DMS114 treated with DMSO at 0.1 percent for 48 hours (cell line): ENCODE results near the gene RAB10.
A peak's percentile ranks its signal among the peaks of the same experiment; 100 is the strongest.
"Not testable (repeated sequence)": the region's sequence is repeated elsewhere in the genome, so short reads cannot be mapped to it uniquely, and the experiment has no call there.

ENCODE experiments used
- DNase-seq: peaks from one replicate; lab custom pipeline; 2025; ENCODE audit not compliant: unreplicated experiment; lab: John Stamatoyannopoulos, UW

RAB10 gene

DNA sequence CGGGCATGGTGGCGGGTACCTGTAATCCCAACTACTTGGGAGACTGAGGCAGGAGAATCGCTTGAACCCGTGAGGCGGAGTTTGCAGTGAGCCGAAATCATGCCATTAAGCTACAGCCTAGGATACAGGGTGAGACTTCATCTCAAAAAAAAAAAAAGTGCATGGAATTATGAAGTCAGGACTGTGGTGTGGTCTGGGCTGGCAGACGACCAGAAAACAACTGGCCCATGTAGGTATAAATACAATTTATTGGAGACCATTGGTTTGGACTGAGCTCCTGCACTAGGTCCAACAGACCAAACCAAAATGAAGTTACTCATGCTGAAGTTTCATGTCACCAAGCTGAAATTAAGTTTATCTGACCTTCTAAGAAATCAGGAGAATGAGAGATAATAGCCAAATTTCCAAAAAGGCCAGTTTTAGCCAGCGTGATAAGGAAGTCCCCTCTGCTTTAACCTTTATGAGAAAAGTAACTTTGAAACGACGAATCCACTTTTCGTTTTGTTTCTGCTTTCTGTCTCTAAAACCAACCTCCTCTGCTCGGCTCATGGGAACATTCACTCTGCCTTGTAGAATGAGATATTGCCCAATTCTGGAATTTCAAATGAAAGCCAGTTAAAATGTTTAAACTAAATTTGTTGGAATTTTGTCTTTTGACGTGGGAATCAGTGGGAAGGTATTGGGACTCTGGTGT lies 17.7 kb upstream of the RAB10 start:
- DNase-seq, result no peak

GRCh38 chr2:26016706-26017045 lies 17.2 kb upstream of the RAB10 start:
- DNase-seq, result not testable (repeated sequence)

- DNase-seq, result no peak
Observed at GRCh38 chr2:26017464-26018183, 16.3 kb upstream of the RAB10 start.

DNA sequence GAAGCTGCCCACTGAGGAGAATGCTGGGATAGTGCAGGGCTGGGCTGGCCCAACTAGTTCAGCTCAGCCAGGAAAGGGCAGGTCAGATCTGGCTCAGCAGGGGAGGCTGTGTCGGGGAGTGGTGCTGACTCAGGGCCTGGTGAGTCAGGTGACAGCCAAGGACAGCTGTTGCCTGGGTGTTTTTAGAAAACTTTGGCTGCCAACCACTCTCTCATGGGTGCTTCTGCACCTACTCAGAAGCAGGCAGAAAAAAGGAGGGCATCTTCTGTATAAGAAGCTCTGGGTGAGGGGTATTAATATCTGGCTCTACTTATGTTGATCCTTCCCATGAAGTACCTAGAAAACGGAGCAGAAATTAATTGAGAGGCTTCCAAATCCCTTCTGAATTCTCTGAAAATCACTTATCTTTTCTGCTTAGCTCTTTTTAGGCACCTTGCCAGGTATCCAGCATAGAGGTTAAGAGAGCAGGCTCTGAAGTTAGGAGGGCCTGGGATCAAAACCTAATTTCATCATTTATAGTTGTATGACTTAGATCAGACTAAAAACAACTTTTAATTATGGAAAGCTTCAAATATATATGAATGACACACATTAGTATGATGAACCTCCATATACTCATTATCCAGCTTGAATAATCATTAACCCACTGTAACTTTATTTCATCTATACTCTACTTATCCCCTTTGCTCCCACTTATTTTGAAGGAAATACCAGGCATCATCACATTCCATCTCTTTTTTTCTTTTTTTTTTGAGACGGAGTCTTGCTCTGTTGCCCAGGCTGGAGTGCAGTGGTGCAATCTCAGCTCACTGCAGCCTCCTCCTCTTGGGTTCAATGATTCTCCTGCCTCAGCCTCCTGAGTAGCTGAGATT lies 15.5 kb upstream of the RAB10 start:
- DNase-seq, result no peak

- no peak for DNase-seq
Observed at GRCh38 chr2:26020231-26020640, 13.6 kb upstream of the RAB10 start.

- no peak for DNase-seq
Observed at GRCh38 chr2:26024260-26024659, 9.6 kb upstream of the RAB10 start.

- no peak for DNase-seq
Observed at GRCh38 chr2:26025509-26025908, 8.4 kb upstream of the RAB10 start.

DNA sequence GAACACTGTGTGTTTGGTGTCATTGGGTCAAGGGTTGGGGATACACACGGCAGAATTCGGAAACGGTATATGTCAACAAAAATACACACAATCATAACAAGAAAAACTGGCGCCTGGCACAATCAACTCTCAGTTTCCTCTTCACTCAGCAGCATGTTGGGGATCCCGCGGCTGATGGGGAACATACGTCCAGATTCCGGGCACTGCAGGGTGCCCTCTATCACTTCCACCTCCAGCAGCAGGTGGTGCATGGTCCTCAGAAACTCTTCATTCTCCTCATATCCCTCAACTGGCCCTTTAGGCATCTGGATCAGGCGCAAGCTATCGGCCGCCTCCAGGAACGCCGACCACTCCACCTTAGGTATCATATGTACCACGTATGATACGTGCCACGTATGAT lies 5.8 kb upstream of the RAB10 start:
- not testable (repeated sequence) for DNase-seq

DNA sequence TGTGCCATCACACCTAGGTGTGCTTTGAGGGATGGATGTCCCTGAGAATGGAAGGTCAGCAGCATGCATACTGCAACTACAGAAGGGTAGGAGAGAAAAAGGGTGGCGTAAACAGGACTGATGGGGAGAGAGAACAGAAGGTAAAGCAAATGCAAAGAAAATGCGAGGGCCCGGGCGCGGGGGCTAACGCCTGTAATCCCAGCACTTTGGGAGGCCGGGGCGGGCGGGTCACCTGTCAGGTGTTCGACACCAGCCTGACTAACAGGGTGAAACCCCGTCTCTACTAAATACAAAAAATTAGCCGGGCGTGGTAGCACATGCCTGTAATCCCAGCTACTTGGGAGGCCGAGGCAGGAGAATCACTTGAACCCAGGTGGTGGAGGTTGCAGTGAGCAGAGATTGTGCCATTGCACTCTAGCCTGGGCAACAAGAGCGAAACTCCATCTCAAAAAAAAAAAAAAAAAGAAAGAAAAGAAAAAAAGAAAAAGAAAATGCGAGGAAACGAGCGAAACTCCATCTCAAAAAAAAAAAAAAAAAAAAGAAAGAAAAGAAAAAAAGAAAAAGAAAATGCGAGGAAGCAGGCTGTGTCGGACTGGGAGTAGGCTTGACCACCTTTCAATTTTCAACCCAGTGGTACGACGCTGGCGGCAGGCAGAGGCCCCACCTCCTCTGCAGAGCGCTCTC lies 1.2 kb upstream of the RAB10 start:
- peak; percentile 33 for DNase-seq

DNA sequence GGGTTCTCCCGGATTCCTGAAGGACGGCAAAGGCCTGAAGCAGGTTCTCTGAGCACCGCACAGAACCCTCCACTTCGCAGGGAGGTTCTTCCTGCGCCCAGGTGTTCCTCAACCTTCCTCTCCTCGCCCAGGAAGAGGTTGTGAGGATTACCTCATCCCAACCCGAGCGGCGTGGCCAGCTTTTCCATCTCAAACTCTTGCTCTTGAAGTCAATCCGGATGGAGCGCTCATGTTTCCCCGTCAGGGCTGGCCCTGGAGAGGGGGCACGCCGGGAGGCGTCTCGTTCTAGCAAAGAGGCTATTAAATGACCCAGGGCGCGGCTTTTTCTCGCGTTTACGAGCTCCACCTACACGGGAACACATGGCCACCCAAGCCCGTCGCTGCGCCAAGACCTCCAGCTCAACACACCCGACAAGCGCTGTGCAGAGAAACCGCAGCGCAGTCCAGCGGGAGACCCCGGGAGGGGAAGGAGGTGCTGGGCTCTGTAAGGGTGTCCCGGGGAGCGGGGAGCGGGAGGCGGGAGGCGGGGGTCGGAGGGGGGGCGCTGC lies 540 bp upstream of the RAB10 start:
- DNase-seq, result peak; percentile 72

DNA sequence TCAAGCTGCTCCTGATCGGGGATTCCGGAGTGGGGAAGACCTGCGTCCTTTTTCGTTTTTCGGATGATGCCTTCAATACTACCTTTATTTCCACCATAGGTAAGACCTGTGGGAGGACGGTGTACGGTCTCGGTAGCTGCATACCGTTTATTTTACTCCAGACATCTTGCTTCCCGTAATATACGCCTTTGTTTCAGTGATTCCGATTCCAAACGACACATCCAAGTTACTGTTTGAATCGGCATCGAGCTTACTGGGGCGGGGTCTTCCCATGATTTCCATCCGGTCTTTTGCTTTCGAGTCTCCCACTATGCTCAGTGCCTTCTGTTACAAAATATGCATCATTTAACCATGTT lies 731 bp downstream of the RAB10 start:
- no peak for DNase-seq

- no peak for DNase-seq
Observed at GRCh38 chr2:26035090-26035743, 1.3 kb downstream of the RAB10 start.

DNA sequence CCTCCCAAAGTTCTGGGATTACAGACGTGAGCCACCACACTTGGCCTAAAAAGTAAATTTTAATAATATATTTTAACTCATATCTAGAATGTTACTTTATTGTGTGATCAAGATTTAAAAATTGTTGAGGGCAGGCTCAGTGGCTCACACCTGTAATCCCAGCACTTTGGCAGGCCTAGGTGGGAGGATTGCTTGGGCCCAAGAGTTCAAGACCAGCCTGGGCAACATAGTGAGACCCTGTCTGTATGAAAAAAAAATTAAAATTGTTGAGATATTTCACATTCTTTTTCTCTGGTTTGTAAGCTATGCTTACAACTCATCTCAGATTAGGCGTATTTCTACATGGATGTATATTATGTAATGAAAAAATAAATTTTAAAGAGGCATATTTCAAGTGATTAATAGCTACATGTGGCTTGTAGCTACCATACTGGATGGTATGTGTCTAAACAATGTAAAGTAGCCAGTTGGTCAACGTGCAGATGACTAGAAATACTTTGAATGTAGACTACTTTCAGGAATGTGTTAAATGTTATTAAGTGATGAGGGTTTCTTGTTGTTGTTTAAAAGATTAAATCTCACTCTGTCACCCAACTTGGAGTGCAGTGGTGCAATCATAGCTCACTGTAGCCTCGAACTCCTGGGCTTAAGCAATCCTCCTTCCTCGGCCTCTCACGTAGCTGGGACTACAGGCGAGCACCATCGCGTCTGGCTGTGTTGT lies 5.9 kb downstream of the RAB10 start:
- no peak for DNase-seq

DNA sequence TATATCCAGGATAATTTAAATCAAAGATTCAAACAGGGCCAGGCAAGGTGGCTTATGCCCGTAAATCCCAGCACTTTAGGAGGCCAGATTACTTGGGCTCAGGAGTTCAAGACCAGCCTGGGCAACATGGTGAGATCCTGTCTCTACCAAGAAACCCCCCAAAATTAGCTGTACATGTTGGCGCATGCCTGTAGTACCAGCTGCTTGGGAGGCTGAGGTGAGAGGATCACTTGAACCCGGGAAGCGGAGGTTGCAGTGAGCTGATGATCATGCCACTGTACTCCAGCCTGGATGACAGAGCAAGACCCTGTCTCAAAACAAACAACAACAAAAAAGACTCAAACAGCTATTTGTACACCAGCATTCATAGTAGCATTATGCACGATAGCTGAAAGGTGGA lies 9.2 kb downstream of the RAB10 start:
- DNase-seq, result no peak

GRCh38 chr2:26043862-26044696 lies 10.2 kb downstream of the RAB10 start:
- DNase-seq, result no peak

GRCh38 chr2:26048791-26049190 lies 14.9 kb downstream of the RAB10 start:
- no peak for DNase-seq

DNA sequence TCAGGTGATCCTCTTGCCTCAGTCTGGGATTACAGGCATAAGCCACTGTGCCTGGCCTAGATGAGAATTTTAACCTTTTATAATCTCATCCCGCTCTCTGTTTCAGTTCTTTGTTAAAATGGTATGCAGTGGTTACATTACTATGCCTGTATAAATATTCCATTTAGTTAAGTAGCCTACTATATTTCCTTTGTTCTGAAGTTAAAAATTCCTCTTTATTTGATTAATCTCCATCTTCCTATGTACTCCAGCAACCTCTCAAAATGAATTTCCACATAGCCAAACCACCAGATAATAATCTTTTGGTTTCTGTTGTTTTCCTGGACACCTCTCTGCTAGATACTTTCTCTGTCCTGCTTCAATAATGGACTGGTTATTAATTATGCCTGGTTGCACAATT lies 15.8 kb downstream of the RAB10 start:
- no peak for DNase-seq

- no peak for DNase-seq
Observed at GRCh38 chr2:26052740-26053139, 18.9 kb downstream of the RAB10 start.
